ENCODE measurements around the gene ACTG1. TPM values are rescaled to one million over a fixed set of nuclear protein-coding genes. Genes with fewer than 3 reads are reported as not detected.

Gene ACTG1
- total RNA-seq, 1 experiment from 2014 or later = 2,136 TPM

GRCh38 chr17:81498953-81499600 lies 13.5 kb downstream of the ACTG1 start:
- no peak for DNase-seq (ENCODE audit: low read depth)

GRCh38 chr17:81494626-81495377 lies 17.8 kb downstream of the ACTG1 start:
- DNase-seq (ENCODE audit: low read depth) = no peak

GRCh38 chr17:81493198-81494038 lies 19.2 kb downstream of the ACTG1 start:
- peak; percentile 32 for DNase-seq (ENCODE audit: low read depth)

- no peak for DNase-seq (ENCODE audit: low read depth)
These were observed 19.9 kb downstream of the ACTG1 start for GRCh38 chr17:81492706-81493105.

GRCh38 chr17:81492202-81492601 lies 20.4 kb downstream of the ACTG1 start:
- no peak for DNase-seq (ENCODE audit: low read depth)

- no peak for DNase-seq (ENCODE audit: low read depth)
These were observed 20.8 kb downstream of the ACTG1 start for GRCh38 chr17:81491761-81492160.

- no peak for DNase-seq (ENCODE audit: low read depth)
These were observed 21.4 kb downstream of the ACTG1 start for GRCh38 chr17:81491181-81491581.

- no peak for DNase-seq (ENCODE audit: low read depth)
These were observed 22.3 kb downstream of the ACTG1 start for GRCh38 chr17:81489998-81490992.

GRCh38 chr17:81489012-81489997 lies 23.3 kb downstream of the ACTG1 start:
- DNase-seq (ENCODE audit: low read depth) = no peak

GRCh38 chr17:81488276-81488860 lies 24.2 kb downstream of the ACTG1 start:
- DNase-seq (ENCODE audit: low read depth) = no peak

GRCh38 chr17:81487487-81488275 lies 24.9 kb downstream of the ACTG1 start:
- DNase-seq (ENCODE audit: low read depth) = peak; percentile 26

- DNase-seq (ENCODE audit: low read depth) = no peak
These were observed 25.5 kb downstream of the ACTG1 start for GRCh38 chr17:81487089-81487486.

GRCh38 chr17:81486199-81486810 lies 26.3 kb downstream of the ACTG1 start:
- no peak for DNase-seq (ENCODE audit: low read depth)

- DNase-seq (ENCODE audit: low read depth) = peak; percentile 67
These were observed 28.2 kb downstream of the ACTG1 start for GRCh38 chr17:81484195-81484979.

GRCh38 chr17:81483862-81484194 lies 28.8 kb downstream of the ACTG1 start:
- no peak for DNase-seq (ENCODE audit: low read depth)

GRCh38 chr17:81483085-81483861 lies 29.3 kb downstream of the ACTG1 start:
- no peak for DNase-seq (ENCODE audit: low read depth)

GRCh38 chr17:81482673-81483072 lies 29.9 kb downstream of the ACTG1 start:
- no peak for DNase-seq (ENCODE audit: low read depth)
